Tibial nerve (tissue), 3 donors: ENCODE measurements around the gene ZNF497.

Experiments
- POLR2A ChIP-seq, 2 donors: fragments of 450-650 bp; IDR thresholded peaks; one replicate each; pipeline ENCODE4 v1.6.1; 2017; ENCODE audit warnings: antibody characterized with exemption in 2 of 2, mild to moderate bottlenecking in 2 of 2, moderate library complexity in 2 of 2
- TF ChIP-seq, protein P1 (sequence below), 5 experiments: fragments of 200-600 bp in 3 of 5; fragments of 450-650 bp in 2 of 5; sonication (generic) in 3 of 5; IDR thresholded peaks; one replicate each; pipeline ENCODE4 v1.5.1; 2016 to 2019; ENCODE audit warnings: antibody characterized with exemption in 5 of 5, mild to moderate bottlenecking in 3 of 5, moderate library complexity in 2 of 5

DNA sequence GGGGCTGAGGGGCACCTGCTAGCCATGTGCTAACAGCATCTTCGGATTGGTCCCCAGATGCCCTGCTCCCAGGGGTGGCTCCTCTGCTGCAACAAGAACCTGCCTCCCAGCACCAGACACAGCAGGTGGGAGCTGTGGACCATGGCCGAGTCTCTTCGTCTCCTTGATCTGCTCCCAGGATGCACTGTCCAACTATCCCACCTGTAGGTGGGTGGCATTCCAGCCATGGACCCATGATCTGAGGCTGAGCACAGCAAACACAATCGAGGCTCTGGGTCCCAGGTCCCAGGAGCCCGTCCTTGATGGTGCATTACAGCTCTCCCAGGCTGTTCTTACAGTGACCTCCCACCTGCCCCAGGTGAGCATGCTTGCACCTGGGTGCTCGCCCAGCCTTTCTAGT is 16.7 kb upstream of the ZNF497 start:
- TF ChIP-seq, protein P1, sequence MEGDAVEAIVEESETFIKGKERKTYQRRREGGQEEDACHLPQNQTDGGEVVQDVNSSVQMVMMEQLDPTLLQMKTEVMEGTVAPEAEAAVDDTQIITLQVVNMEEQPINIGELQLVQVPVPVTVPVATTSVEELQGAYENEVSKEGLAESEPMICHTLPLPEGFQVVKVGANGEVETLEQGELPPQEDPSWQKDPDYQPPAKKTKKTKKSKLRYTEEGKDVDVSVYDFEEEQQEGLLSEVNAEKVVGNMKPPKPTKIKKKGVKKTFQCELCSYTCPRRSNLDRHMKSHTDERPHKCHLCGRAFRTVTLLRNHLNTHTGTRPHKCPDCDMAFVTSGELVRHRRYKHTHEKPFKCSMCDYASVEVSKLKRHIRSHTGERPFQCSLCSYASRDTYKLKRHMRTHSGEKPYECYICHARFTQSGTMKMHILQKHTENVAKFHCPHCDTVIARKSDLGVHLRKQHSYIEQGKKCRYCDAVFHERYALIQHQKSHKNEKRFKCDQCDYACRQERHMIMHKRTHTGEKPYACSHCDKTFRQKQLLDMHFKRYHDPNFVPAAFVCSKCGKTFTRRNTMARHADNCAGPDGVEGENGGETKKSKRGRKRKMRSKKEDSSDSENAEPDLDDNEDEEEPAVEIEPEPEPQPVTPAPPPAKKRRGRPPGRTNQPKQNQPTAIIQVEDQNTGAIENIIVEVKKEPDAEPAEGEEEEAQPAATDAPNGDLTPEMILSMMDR (IDR thresholded peaks at IDR 0.05): no peak
- TF ChIP-seq POLR2A (IDR thresholded peaks at IDR 0.05): no peak
